ENCODE measurements around the gene GTF3C1.

DNA sequence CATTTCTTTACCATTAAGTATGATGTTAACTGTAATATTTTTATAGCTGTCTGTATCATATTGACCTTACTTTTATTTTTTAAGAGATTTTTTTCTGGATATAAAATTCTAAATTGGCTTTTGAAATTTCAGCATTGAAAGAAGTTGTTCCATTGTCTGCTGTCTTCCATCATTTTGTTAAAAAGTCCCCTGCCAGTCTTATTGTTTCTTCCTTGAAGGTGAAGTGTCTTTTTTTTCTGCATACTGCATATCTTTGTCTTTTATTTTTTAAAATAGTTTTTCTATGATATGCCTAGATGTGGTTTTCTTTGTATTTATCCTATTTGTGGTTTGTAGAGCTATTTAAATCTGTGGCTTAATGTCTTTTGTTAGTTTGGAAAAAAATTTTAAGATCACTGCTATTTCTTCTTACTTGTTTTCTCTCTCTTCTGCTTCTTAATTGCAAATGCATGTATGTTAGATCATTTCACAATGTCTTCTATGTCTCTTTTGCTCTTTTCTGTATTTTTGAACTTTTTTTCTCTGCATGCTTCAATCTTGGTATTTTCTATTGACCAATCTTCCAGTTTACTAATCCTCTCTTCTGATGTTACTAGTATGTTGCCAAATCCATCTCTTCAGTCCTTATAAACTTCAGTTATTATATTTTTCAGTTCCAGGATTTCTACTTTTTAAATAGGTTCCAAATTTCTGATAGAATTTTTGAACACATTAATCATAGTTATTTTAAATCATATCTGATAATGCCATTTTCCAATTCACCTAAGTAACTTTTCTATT is 127.6 kb downstream of the GTF3C1 start:
- TF ChIP-seq POLR2AphosphoS5 (IDR thresholded peaks at IDR 0.05; ENCODE audit: low read depth, low read length), result no peak
- no peak for TF ChIP-seq POLR2A (IDR thresholded peaks at IDR 0.05; ENCODE audit: low read depth, low read length)
